ENCODE data around the gene COPA. TPM values are rescaled to one million over a fixed set of nuclear protein-coding genes. Genes with fewer than 3 reads are reported as not detected.
"Not testable (repeated sequence)": the region's sequence is repeated elsewhere in the genome, so short reads cannot be mapped to it uniquely, and the experiment has no call there.

COPA gene
- 153 and 154 TPM in 2 replicates for total RNA-seq

DNA sequence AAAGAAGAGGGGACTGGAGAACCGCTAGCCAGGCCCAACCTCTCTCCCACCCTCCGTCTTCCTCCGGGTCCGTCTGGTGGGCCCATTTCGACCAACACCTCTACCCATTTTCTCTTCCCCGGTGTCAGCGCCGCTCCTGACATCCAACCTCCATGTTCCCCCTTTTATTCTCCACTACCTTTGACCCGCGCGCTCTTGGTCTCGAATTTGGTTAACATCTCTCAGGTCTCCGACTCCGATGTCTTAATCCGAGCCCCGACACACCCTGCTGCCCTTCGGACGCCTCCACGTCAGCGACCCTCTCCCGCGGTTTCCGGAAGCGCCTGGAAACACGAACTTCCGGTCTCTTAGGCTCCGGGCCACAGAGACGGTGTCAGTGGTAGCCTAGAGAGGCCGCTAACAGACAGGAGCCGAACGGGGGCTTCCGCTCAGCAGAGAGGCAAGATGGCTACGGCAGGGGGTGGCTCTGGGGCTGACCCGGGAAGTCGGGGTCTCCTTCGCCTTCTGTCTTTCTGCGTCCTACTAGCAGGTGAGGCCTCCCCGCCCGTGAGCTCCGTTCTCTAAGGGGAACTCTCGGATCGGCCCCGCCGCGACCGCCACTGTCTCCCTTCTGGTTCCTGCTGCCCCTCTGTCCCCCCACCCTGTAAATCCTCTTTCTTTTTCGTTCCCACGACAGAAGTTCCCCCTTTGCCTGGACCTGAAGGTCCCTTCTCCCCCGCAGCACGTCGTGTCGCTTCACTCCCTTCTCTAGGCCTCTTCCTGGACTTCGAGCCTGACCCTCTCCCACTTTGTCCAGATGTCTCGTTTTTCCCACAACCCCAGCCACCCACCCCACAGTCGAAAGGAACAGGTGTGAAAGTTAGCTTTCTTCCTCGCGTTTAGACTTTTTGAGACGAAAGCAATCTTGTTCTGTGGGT is at the start of gene COPA, which contains the start of gene NCSTN:
Gene COPA (minus strand): TSS at position 298 of the 917 bp plus-strand sequence. CDS start 80 bp downstream, at position 218.
Gene NCSTN (plus strand): TSS at position 431 of the 917 bp plus-strand sequence. CDS start 14 bp downstream, at position 445.
- Mint-ChIP-seq H3K4me1 (ENCODE audit: low read depth) (peaks cover 44% of the 10 kb centered on the region), H3K4me3 (ENCODE audit: low read depth) (peak within 1 kb of the TSS; percentile 99), H3K27ac (peak within 1 kb of the TSS; percentile 99), H3K9me3 (no peaks in the 10 kb centered on the region), H3K27me3 (ENCODE audit: low read depth) (no peaks in the 10 kb centered on the region), H3K36me3 (ENCODE audit: low read depth) (peaks cover 54% of the 10 kb centered on the region)
- intact Hi-C loops (cut with micrococcal nuclease), result loop anchor here (2.0 to 5.0 kb wide), 3 partner anchors 34 to 264 kb away; partner anchors contain the start of gene PEX19
- DNase-seq (ENCODE audit: low spot score), result peak; percentile 87

DNA sequence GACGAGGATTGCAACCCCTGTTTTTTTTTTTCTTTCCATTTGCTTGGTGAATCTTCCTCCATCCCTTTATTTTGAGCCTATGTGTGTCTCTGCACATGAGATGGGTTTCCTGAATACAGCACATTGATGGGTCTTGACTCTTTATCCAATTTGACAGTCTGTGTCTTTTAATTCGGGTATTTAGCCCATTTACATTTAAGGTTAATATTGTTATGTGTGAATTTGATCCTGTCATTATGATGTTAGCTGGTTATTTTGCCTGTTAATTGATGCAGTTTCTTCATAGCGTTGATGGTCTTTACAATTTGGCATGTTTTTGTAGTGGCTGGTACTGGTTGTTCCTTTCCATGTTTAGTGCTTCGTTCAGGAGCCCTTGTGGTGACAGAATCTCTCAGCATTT is 45.4 kb upstream of the COPA start:
- H3K4me3 Mint-ChIP-seq (ENCODE audit: low read depth); H3K27ac Mint-ChIP-seq; H3K36me3 Mint-ChIP-seq (ENCODE audit: low read depth); intact Hi-C loops (cut with micrococcal nuclease); H3K9me3 Mint-ChIP-seq; DNase-seq (ENCODE audit: low spot score); H3K4me1 Mint-ChIP-seq (ENCODE audit: low read depth): not testable (repeated sequence)
- peaks cover 38% of the 10 kb centered on the region for H3K27me3 Mint-ChIP-seq (ENCODE audit: low read depth)

DNA sequence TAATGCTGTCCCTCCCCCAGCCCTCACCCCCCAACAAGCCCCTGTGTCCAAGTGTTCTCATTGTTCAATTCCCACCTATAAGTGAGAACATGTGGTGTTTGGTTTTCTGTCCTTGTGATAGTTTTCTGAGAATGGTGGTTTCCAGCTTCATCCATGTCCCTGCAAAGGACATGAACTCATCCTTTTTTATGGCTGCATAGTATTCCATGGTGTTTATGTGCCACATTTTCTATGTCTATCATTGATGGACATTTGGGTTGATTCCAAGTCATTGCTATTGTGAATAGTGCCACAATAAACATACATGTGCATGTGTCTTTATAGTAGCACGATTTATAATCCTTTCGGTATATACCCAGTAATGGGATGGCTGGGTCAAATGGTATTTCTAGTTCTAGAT is 41.8 kb upstream of the COPA start:
- DNase-seq (ENCODE audit: low spot score); intact Hi-C loops (cut with micrococcal nuclease); H3K4me3 Mint-ChIP-seq (ENCODE audit: low read depth); H3K9me3 Mint-ChIP-seq; H3K36me3 Mint-ChIP-seq (ENCODE audit: low read depth); H3K27ac Mint-ChIP-seq; H3K4me1 Mint-ChIP-seq (ENCODE audit: low read depth): not testable (repeated sequence)
- H3K27me3 Mint-ChIP-seq (ENCODE audit: low read depth), result peaks cover 30% of the 10 kb centered on the region

DNA sequence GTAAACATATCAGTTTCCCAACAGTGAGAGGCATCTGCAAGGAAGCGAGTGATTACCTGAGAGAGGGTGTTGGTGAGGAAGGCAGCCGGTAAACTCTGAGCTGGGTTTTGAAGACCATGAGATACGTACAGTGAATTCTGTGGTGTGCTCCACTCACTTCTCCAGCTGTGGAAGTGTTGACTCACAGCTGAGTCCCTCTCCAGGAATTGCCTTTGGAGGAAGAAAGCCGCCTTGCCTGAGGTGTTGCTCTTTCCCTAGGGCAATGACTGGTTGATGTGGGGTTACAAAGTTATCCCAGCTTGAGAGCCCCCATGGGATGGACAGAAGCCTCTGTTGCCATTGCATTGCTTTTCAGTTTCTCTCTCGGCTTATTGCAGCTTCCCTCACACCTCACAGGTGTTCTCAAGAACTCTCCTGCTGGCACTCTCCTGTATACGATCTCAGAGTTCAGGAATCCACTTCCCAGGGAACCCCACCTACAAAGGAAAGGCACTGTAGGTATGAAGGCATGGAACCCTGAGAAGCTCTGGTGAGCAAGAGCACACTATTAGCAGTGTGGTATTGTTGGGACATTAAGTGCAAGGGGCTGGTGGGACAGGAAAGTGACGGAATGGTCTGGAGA is 34.6 kb upstream of the COPA start:
- Mint-ChIP-seq H3K4me1 (ENCODE audit: low read depth) (peaks cover 10% of the 10 kb centered on the region), H3K4me3 (ENCODE audit: low read depth) (no peak overlapping the region)
- intact Hi-C loops (cut with micrococcal nuclease), result loop anchor here (5.0 kb wide), 1 partner anchor 35 kb away; the partner anchor contains the start of genes COPA and NCSTN

DNA sequence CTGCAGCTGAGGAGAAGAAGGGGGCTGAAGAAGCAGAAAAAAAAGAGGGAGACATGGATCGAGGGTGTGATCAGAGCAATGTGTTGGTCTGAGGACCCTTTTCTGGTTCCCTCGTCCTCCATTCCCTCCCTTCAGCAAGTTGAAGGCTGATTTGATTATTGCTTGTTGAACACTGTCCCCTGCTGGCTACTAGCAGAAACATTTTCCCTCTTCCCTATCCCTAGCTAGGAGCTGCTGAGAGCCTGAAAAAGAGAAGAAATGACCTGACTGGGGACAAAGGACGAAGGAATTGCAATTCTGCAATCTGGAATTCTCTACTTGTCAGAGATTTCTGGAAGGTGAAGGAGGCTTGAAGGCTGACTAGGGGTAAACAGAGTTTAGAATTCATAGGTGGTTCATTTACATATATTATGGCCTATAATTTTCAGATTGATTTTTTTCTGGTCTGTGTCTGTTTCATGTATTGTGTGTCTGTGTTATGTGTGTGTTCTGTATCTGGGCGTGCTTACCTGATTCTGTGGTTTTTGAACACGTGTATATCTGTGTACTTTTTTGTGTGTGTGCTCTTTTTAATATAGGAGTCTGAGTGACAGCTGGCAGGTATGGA is 33.6 kb upstream of the COPA start:
- Mint-ChIP-seq H3K9me3 (no peaks in the 10 kb centered on the region), H3K27me3 (ENCODE audit: low read depth) (no peaks in the 10 kb centered on the region), H3K36me3 (ENCODE audit: low read depth) (no peaks in the 10 kb centered on the region), H3K4me3 (ENCODE audit: low read depth) (no peak overlapping the region), H3K4me1 (ENCODE audit: low read depth) (peaks cover 10% of the 10 kb centered on the region), H3K27ac (no peak overlapping the region)
- intact Hi-C loops (cut with micrococcal nuclease), result loop anchor here (1.0 to 5.0 kb wide), 3 partner anchors 34 to 275 kb away; partner anchors contain the start of genes COPA and NCSTN
- DNase-seq (ENCODE audit: low spot score), result no peak

More for the DNA sequence above, 34.6 kb upstream of the COPA start:
- H3K36me3 Mint-ChIP-seq (ENCODE audit: low read depth), result no peaks in the 10 kb centered on the region
- no peak for DNase-seq (ENCODE audit: low spot score)
- no peaks in the 10 kb centered on the region for H3K27me3 Mint-ChIP-seq (ENCODE audit: low read depth)
- H3K27ac Mint-ChIP-seq, result no peak overlapping the region
- H3K9me3 Mint-ChIP-seq, result no peaks in the 10 kb centered on the region

DNA sequence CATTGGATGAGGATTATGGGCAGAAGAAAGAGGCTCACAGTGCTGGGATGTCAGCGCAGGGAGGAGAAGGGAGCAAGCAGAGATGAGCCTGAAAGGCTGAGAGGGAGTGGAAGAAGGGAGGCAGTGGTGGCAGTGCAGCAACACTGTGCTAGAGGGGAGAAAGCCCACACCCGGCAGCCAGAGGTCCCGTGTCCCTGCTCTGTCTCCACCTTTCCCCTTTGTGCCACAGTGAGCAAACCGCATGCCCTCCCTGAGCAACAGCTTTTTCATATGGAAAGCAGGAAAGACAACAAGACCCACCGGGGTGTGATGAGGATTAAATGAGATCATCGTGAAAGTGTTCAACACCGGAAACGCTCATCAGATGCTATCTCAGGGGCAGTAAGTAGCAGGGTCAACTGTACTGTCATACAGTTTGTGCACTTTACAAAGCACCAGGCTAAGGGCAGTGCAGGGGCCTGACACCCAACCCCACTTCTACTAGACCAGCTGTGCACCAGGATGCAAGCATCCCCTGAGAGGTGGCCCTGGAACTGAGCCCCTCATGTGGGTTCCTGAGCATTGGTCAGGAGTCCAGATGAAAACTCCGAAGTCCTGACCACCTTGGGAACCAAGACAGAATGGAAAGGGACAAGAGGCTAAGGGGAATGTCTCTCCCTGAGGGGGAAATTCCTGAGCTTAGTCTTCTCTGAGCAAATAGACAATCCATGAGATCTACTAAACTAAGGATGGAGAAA is 32.9 kb upstream of the COPA start:
- Mint-ChIP-seq H3K27ac (peak overlapping the region; percentile 30), H3K36me3 (ENCODE audit: low read depth) (no peaks in the 10 kb centered on the region), H3K9me3 (no peaks in the 10 kb centered on the region), H3K4me3 (ENCODE audit: low read depth) (no peak overlapping the region), H3K27me3 (ENCODE audit: low read depth) (no peaks in the 10 kb centered on the region), H3K4me1 (ENCODE audit: low read depth) (peaks cover 10% of the 10 kb centered on the region)
- no peak for DNase-seq (ENCODE audit: low spot score)
- intact Hi-C loops (cut with micrococcal nuclease), result loop anchor here (1.0 to 5.0 kb wide), 3 partner anchors 34 to 275 kb away; partner anchors contain the start of genes COPA and NCSTN

DNA sequence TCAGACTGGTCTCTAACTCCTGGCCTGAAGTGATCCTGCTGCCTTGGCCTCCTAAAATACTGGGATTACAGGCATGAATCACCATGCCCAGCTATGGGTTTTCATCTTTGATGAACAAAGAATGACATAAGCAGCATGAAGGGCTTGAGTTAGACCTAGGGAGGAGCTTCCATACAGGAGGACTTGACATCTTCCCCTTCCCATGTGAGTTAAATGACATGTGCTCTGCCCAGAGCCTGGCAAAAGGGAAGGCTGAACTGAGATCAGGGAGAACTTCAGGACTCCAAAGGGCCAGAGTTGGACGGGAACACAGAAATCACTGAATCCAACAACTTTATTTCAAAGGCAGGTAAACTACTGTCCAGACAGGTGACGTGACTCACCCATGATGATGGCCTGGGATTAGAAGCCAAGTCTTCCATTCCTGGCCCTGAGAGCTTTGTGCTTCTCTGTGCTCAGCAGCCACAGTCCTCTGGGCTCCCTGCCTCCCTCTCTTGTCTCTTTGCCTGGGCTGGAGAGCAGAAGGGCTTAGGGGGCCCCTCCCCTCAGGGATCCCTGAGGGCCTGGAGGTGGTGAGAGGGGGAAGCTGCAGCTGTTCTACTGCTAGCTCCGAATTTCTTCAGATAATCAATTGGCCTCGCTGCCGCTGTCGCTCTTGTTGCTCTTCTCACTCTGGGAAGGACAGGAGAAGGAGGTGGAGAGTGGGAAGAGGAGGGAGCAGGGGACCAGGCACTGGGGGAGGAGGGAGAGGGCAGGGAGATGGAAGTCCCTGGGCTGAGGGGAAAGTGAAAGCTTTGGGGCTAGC is 31.5 kb upstream of the COPA start:
- H3K36me3 Mint-ChIP-seq (ENCODE audit: low read depth), result no peaks in the 10 kb centered on the region
- H3K4me1 Mint-ChIP-seq (ENCODE audit: low read depth), result peaks cover 10% of the 10 kb centered on the region
- DNase-seq (ENCODE audit: low spot score), result no peak
- no peaks in the 10 kb centered on the region for H3K9me3 Mint-ChIP-seq
- no peak overlapping the region for H3K27ac Mint-ChIP-seq
- intact Hi-C loops (cut with micrococcal nuclease), result loop anchor here (5.0 kb wide), 1 partner anchor 32 kb away; the partner anchor contains the start of genes COPA and NCSTN
- no peaks in the 10 kb centered on the region for H3K27me3 Mint-ChIP-seq (ENCODE audit: low read depth)
- H3K4me3 Mint-ChIP-seq (ENCODE audit: low read depth), result no peak overlapping the region

DNA sequence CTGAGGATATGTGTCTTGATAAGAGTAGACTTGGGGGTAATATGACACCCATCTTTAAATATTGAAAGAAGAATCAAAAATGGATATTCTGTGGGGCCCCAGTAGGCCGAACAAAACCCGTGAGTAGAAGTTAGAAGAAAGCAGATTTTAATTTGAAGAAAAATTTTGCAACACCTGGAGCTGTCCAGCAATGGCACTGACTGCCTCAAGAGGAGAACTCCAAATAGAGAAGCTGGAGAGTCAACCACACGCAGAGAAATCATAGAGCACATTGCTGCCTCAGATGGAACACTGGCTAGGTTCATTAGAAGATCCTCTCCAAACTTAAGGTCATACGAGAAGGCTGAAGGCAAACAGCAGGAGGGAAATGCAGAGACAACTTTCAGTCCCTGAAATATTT is 30.6 kb upstream of the COPA start:
- DNase-seq (ENCODE audit: low spot score), result no peak
- Mint-ChIP-seq H3K36me3 (ENCODE audit: low read depth) (no peaks in the 10 kb centered on the region), H3K27me3 (ENCODE audit: low read depth) (no peaks in the 10 kb centered on the region), H3K27ac (no peak overlapping the region), H3K4me1 (ENCODE audit: low read depth) (peaks cover 10% of the 10 kb centered on the region), H3K4me3 (ENCODE audit: low read depth) (no peak overlapping the region), H3K9me3 (no peaks in the 10 kb centered on the region)
- intact Hi-C loops (cut with micrococcal nuclease), result no loop called here

DNA sequence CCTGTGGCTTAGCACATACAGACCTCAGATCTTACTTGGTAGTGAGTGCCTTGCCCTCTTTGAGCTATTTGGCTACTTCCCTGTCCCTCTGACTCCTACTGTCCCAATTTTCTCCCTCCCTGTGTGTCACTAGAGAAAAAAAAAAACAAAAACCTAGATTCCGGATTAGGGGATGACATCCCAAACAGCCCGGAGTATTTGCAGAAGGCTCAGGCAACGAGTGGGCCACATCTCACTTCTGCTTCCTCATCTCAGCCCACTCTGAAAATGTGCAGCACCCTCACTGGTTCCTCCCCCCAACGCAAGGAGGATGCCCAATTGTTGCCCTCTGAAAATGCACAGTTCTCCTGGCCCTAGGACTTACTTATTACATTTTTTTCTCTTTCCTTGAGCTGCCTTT is 28.7 kb upstream of the COPA start:
- H3K9me3 Mint-ChIP-seq, result no peaks in the 10 kb centered on the region
- intact Hi-C loops (cut with micrococcal nuclease), result no loop called here
- no peak overlapping the region for H3K4me3 Mint-ChIP-seq (ENCODE audit: low read depth)
- peaks cover 12% of the 10 kb centered on the region for H3K4me1 Mint-ChIP-seq (ENCODE audit: low read depth)
- no peak overlapping the region for H3K27ac Mint-ChIP-seq
- DNase-seq (ENCODE audit: low spot score), result no peak
- H3K27me3 Mint-ChIP-seq (ENCODE audit: low read depth), result no peaks in the 10 kb centered on the region
- no peaks in the 10 kb centered on the region for H3K36me3 Mint-ChIP-seq (ENCODE audit: low read depth)

DNA sequence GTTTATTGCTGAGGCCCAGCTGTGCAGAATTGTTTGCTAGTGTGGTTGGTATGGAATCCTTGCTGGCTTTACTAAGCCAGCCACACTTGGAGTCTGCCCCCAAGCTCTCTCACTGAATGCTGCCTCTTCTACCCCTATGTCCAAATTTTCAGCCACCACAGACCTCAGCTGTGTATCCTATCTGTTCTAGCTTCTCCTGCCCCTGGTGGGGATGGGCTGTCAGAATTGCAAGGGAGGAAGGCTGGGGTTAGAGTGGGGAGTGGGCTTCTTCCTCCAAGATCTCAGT is 28.2 kb upstream of the COPA start:
- Mint-ChIP-seq H3K36me3 (ENCODE audit: low read depth) (no peaks in the 10 kb centered on the region), H3K9me3 (no peaks in the 10 kb centered on the region), H3K4me1 (ENCODE audit: low read depth) (peaks cover 11% of the 10 kb centered on the region), H3K27me3 (ENCODE audit: low read depth) (no peaks in the 10 kb centered on the region), H3K27ac (no peak overlapping the region), H3K4me3 (ENCODE audit: low read depth) (no peak overlapping the region)
- DNase-seq (ENCODE audit: low spot score), result no peak
- intact Hi-C loops (cut with micrococcal nuclease), result no loop called here

DNA sequence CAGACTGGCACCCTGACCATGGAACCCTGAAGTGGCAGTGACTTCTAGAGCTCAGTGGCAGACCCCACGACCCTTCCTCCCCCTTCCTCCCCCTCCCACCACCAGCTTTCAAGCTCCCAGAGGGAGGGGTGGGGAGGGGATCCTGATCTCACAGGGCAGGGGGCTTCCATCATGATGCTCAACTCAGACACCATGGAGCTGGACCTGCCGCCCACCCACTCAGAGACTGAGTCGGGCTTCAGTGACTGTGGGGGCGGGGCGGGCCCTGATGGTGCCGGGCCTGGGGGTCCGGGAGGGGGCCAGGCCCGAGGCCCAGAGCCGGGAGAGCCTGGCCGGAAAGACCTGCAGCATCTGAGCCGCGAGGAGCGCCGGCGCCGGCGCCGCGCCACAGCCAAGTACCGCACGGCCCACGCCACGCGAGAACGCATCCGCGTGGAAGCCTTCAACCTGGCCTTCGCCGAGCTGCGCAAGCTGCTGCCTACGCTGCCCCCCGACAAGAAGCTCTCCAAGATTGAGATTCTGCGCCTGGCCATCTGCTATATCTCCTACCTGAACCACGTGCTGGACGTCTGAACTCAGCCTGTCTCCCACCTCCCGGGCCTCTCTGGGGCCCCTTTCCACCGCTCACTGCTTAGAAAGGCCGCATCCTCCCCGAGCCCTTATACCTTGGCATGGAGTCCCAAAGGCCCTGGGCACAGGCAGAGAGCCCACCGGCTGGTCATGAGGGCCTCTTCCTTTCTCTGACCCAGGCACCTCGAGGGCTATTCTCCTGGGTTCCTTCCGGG is 27.7 kb upstream of the COPA start:
- H3K27me3 Mint-ChIP-seq (ENCODE audit: low read depth), result no peaks in the 10 kb centered on the region
- no peaks in the 10 kb centered on the region for H3K36me3 Mint-ChIP-seq (ENCODE audit: low read depth)
- no peaks in the 10 kb centered on the region for H3K9me3 Mint-ChIP-seq
- H3K4me1 Mint-ChIP-seq (ENCODE audit: low read depth), result peaks cover 5% of the 10 kb centered on the region
- DNase-seq (ENCODE audit: low spot score), result no peak
- no peak overlapping the region for H3K27ac Mint-ChIP-seq
- intact Hi-C loops (cut with micrococcal nuclease), result no loop called here
- no peak overlapping the region for H3K4me3 Mint-ChIP-seq (ENCODE audit: low read depth)

All from activated T-helper 2 cell treated with anti-CD3 and anti-CD28 coated beads, Interferon-gamma antibody, Interleukin-2, Interleukin-4, amounts not matched to agents 10 μg/mL and 5 μg/mL and 100 μg/mL, durations not matched to agents 14 hours and 24 hours and 36 hours (primary cell).